Endodermal cell (in vitro differentiated cells): ENCODE measurements around the gene MLLT1. TPM values are rescaled to one million over a fixed set of nuclear protein-coding genes. Genes with fewer than 3 reads are reported as not detected.

Experiments
- DNase-seq: peaks from one replicate; pipeline ENCODE4 v3.0.0-alpha.2; 2017
- H3K27ac ChIP-seq: 2 replicates; pipeline ENCODE4 v1.5.1; 2013; ENCODE audit warnings: mild to moderate bottlenecking, low read depth, low read length, moderate library complexity
- H3K27me3 ChIP-seq: 2 replicates; pipeline ENCODE4 v1.6.1; 2013; ENCODE audit warnings: mild to moderate bottlenecking, low read length, moderate library complexity; ENCODE audit not compliant: insufficient read depth, control insufficient read depth, poor library complexity, severe bottlenecking
- H3K36me3 ChIP-seq: 2 replicates; pipeline ENCODE4 v1.7.0; 2013; ENCODE audit warnings: mild to moderate bottlenecking, low read length, moderate library complexity; ENCODE audit not compliant: control insufficient read depth, insufficient read depth
- H3K4me1 ChIP-seq: one replicate; pipeline ENCODE4 v1.7.0; 2013; ENCODE audit warnings: low read length; ENCODE audit not compliant: control insufficient read depth, insufficient read depth
- H3K4me3 ChIP-seq: 2 replicates; pipeline ENCODE4 v1.5.1; 2013; ENCODE audit warnings: mild to moderate bottlenecking, low read length, moderate library complexity
- H3K9ac ChIP-seq: 2 replicates; pipeline ENCODE4 v1.6.1; 2013; ENCODE audit warnings: mild to moderate bottlenecking, low read length, moderate library complexity; ENCODE audit not compliant: poor library complexity, severe bottlenecking; ENCODE audit errors: extremely low read depth
- H3K9me3 ChIP-seq: 2 replicates; pipeline ENCODE4 v1.6.1; 2013; ENCODE audit warnings: mild to moderate bottlenecking, low read length, moderate library complexity; ENCODE audit not compliant: control insufficient read depth
- H3K27ac Mint-ChIP-seq: 2 replicates; pipeline ENCODE4 v1.8.0; 2020; ENCODE audit warnings: mixed read lengths
- H3K27me3 Mint-ChIP-seq: 2 replicates; pipeline ENCODE4 v1.8.0; 2021; ENCODE audit warnings: mild to moderate bottlenecking, mixed read lengths; ENCODE audit not compliant: insufficient read depth
- H3K36me3 Mint-ChIP-seq: 2 replicates; pipeline ENCODE4 v1.8.0; 2020; ENCODE audit warnings: low read depth, mixed read lengths
- H3K4me1 Mint-ChIP-seq: 2 replicates; pipeline ENCODE4 v1.8.0; 2020; ENCODE audit warnings: mixed read lengths
- H3K4me3 Mint-ChIP-seq: 2 replicates; pipeline ENCODE4 v1.8.0; 2020; ENCODE audit warnings: mild to moderate bottlenecking, moderate library complexity, mixed read lengths
- H3K9me3 Mint-ChIP-seq: 2 replicates; pipeline ENCODE4 v1.8.0; 2020; ENCODE audit warnings: mild to moderate bottlenecking, mixed read lengths
- CTCF ChIP-seq: fragments of 200-600 bp; sonication (generic); conservative IDR thresholded peaks from 2 replicates; pipeline ENCODE4 v1.5.0; 2021; ENCODE audit warnings: antibody characterized with exemption, mild to moderate bottlenecking
- WGBS, 2 experiments: methylation state at CpG; one replicate each; pipeline versions ENCODE4 v1.1.5 to v1.1.7; 2013; ENCODE audit warnings: missing lambda C conversion rate in 2 of 2, mixed read lengths in 1 of 2; ENCODE audit not compliant: insufficient coverage in 1 of 2, insufficient read length in 1 of 2; 5-methylcytosine and 5-hydroxymethylcytosine counted together
- total RNA-seq, 2 donors: library from RNA; stranded (reverse); fragmentation: NEBNext Ultra II Directional in 1 of 2; extraction: Animal tissue kit (Norgen Biotek cat#: 25700) in 1 of 2; gene quantifications; 2 replicates in 1 of 2; 3 replicates in 1 of 2; pipeline ENCODE4 v1.2.1, GENCODE V29; 2021

The MLLT1 gene
- total RNA-seq, 2 donors from 2014 or later, result 50.1 to 51.8 TPM

- no peak overlapping the region for H3K4me3 ChIP-seq
- Mint-ChIP-seq H3K4me3 (no peak overlapping the region), H3K9me3 (no peaks in the 10 kb centered on the region), H3K4me1 (no peaks in the 10 kb centered on the region), H3K27ac (no peak overlapping the region), H3K36me3 (peaks cover 26% of the 10 kb centered on the region), H3K27me3 (no peaks in the 10 kb centered on the region)
- H3K9ac ChIP-seq, result no peak overlapping the region
- peaks cover 24% of the 10 kb centered on the region for H3K36me3 ChIP-seq
- no peaks in the 10 kb centered on the region for H3K27me3 ChIP-seq
- DNase-seq, result no peak
- TF ChIP-seq CTCF, result no peak
- no peaks in the 10 kb centered on the region for H3K9me3 ChIP-seq
- WGBS, 2 experiments, result 85 to 89% methylated on average over 12 to 18 of the region's 18 CpGs
- H3K4me1 ChIP-seq, result no peaks in the 10 kb centered on the region
- H3K27ac ChIP-seq, result no peak overlapping the region
These were observed 56.1 kb downstream of the MLLT1 start for GRCh38 chr19:6223461-6224307.

- H3K4me1 Mint-ChIP-seq, result peaks cover 2% of the 10 kb centered on the region
- no peak overlapping the region for H3K4me3 Mint-ChIP-seq
- no peak overlapping the region for H3K4me3 ChIP-seq
- peaks cover 5% of the 10 kb centered on the region for H3K4me1 ChIP-seq
- no peaks in the 10 kb centered on the region for H3K27me3 Mint-ChIP-seq
- no peak for TF ChIP-seq CTCF
- peaks cover 24% of the 10 kb centered on the region for H3K36me3 ChIP-seq
- peaks cover 26% of the 10 kb centered on the region for H3K36me3 Mint-ChIP-seq
- no peak overlapping the region for H3K27ac ChIP-seq
- 93% methylated on average over 11 to 18 of the region's 18 CpGs for WGBS, 2 experiments
- no peak overlapping the region for H3K27ac Mint-ChIP-seq
- DNase-seq, result no peak
- H3K27me3 ChIP-seq, result no peaks in the 10 kb centered on the region
- no peak overlapping the region for H3K9ac ChIP-seq
- no peaks in the 10 kb centered on the region for H3K9me3 Mint-ChIP-seq
- no peaks in the 10 kb centered on the region for H3K9me3 ChIP-seq
These were observed 56.9 kb downstream of the MLLT1 start for GRCh38 chr19:6222884-6223283.

- H3K36me3 ChIP-seq, result peaks cover 24% of the 10 kb centered on the region
- 95 to 98% methylated on average over 9 to 28 of the region's 40 CpGs for WGBS, 2 experiments
- H3K36me3 Mint-ChIP-seq, result peaks cover 20% of the 10 kb centered on the region
- H3K9me3 Mint-ChIP-seq, result no peaks in the 10 kb centered on the region
- no peak overlapping the region for H3K4me3 Mint-ChIP-seq
- H3K27me3 Mint-ChIP-seq, result no peaks in the 10 kb centered on the region
- H3K4me1 Mint-ChIP-seq, result peaks cover 2% of the 10 kb centered on the region
- H3K27ac ChIP-seq, result no peak overlapping the region
- no peak overlapping the region for H3K4me3 ChIP-seq
- no peak overlapping the region for H3K27ac Mint-ChIP-seq
- no peak for DNase-seq
- H3K4me1 ChIP-seq, result peaks cover 13% of the 10 kb centered on the region
- no peaks in the 10 kb centered on the region for H3K27me3 ChIP-seq
- TF ChIP-seq CTCF, result no peak
- no peaks in the 10 kb centered on the region for H3K9me3 ChIP-seq
- H3K9ac ChIP-seq, result no peak overlapping the region
These were observed 57.7 kb downstream of the MLLT1 start for GRCh38 chr19:6221878-6222746.
